Activated CD4-positive, alpha-beta T cell treated with anti-CD3 and anti-CD28 coated beads, Interleukin-2, amount 50 U/mL, for 16 hours (primary cell): ENCODE data around the gene SLC6A17.

Experiments
- DNase-seq: peaks from one replicate; pipeline ENCODE4 v3.0.0-alpha.2; 2020

The SLC6A17 gene

DNA sequence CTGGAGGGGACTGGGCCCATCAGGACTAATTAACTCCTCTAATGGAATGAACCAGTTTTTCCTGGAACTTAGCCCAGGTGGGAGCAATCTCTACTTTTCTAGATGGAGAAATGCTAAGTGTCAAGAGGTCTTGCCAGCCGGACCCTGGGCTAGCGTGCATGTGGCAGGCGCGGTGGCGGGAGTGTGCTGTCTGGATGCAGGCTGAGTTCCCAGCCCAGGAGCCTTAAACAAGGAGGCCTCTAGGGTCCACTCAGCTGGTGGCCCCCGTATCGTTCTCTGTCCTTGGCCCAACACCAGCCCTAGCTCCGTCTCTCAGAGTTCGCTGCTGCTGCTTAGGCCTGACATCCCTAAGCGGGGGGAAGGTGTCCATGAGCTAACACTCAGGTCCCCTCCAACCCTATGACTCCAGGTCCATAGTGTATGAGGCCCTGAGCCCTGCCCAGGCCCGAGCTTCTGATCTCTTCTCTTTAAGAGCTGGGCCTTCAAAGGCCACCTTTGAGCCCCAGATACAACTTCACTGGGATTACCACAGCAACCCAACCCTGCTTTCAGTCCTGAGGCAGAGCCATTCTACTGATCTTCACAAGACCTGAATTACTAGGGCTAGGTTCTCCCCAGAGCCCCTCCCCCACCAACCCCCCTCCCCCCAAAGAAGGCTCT lies 56.1 kb downstream of the SLC6A17 start:
- no peak for DNase-seq

DNA sequence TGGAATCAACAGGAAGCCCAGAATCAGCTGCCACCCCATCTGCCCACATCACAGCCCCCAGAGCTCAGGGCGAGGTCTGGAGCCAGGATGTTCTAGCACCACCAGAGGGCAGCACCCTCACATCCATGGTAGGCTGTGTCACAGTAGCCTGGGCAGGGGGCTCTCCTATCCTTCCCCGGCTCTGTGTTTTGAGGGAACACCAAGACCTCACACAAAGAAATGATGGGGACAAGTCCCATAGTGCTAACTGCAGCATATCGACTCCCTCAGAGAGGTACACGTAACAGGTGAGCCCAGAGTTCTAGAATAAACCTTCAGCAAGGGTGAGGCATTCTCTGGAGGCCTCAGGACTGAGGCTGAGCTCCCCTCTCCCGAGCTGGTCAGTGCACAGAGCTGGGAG lies 57.5 kb downstream of the SLC6A17 start:
- DNase-seq, result peak; percentile 75

- DNase-seq, result no peak
These were observed 58.8 kb downstream of the SLC6A17 start for GRCh38 chr1:110208916-110209645.

- DNase-seq, result peak; percentile 94
These were observed 59.7 kb downstream of the SLC6A17 start, which contains the start of gene KCNC4 for GRCh38 chr1:110209715-110210603. KCNC4 (plus strand) TSS chr1:110210314; CDS start chr1:110211500, 1,186 bp downstream.

DNA sequence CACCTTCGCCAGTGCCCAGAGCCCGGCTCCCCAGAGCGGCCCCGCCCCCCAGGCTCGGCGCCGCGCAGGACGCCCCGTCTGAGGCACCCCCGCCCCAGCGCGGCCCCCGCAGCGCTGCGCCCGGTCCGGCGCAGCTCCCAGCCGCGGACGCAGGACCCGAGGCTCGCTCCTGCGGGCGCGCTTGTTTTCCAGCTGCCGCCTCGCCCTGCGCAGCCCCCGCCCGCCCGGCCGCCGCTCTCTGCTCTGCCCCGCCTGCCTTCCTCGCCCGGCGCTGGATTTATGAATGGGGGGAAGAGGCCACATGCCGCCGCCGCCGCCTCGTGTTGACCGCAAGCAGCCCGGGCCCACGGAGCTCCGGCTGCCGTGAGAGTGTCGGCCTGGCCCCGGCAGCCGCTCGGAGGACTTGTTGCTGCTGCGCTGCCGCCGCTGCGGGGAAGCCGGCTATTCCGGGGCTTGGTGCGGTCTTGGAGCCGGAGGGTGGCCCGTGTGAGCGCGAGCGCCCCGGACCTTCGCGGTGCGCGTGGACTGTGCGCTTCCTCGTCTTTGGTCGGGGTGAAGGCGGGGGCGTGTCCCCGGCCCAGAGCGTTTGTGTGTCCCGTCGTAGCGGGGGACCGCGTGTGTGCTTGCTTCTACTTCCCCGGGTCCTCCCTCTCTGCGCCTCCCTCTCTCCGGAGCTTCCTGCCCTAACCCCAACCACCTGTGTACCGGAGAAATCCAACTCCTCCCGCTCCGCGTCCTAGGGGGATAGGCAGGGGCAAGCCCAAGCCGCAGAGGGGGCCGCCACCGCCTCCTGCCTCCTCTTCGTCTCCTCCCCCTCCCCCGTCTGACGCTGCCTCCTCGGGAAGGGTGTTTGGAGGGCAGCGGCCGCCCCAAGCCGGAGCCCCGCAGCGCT lies 60.6 kb downstream of the SLC6A17 start:
- DNase-seq, result peak; percentile 61

DNA sequence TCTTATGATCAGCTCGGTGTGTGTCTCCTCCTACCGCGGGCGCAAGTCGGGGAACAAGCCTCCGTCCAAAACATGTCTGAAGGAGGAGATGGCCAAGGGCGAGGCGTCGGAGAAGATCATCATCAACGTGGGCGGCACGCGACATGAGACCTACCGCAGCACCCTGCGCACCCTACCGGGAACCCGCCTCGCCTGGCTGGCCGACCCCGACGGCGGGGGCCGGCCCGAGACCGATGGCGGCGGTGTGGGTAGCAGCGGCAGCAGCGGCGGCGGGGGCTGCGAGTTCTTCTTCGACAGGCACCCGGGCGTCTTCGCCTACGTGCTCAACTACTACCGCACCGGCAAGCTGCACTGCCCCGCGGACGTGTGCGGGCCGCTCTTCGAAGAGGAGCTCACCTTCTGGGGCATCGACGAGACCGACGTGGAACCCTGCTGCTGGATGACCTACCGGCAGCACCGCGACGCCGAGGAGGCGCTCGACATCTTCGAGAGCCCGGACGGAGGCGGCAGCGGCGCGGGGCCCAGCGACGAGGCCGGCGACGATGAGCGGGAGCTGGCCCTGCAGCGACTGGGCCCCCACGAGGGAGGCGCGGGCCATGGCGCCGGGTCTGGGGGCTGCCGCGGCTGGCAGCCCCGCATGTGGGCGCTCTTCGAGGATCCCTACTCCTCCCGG lies 61.3 kb downstream of the SLC6A17 start:
- no peak for DNase-seq

GRCh38 chr1:110212169-110213142 lies 62.2 kb downstream of the SLC6A17 start:
- DNase-seq, result no peak

DNA sequence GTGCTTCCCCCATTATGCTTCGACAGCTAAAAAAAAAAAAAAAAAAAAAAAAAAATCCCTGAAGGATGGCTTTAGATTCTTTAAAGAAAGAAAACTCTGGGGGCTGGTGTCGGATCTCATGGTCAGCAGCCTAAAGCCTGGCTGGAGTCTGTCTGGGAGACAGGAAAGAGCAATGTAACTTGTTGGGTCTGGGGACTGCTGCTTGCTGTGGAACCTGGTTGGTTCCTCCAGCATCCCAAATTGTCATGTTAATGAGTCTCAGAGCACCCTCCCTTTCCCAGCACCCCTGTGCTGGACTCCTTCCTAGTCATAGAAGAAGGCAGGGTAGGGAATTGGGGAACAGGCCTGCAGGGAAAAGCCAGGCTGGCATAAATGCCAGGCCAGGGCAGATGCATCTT lies 62.8 kb downstream of the SLC6A17 start:
- DNase-seq, result no peak

GRCh38 chr1:110214454-110215404 lies 64.4 kb downstream of the SLC6A17 start:
- DNase-seq, result peak; percentile 53

- DNase-seq, result no peak
These were observed 65.6 kb downstream of the SLC6A17 start for GRCh38 chr1:110215621-110216515.

GRCh38 chr1:110216844-110217444 lies 66.7 kb downstream of the SLC6A17 start:
- peak; percentile 75 for DNase-seq

- no peak for DNase-seq
These were observed 67.8 kb downstream of the SLC6A17 start for GRCh38 chr1:110218137-110218536.

GRCh38 chr1:110218739-110219138 lies 68.4 kb downstream of the SLC6A17 start:
- DNase-seq, result no peak

DNA sequence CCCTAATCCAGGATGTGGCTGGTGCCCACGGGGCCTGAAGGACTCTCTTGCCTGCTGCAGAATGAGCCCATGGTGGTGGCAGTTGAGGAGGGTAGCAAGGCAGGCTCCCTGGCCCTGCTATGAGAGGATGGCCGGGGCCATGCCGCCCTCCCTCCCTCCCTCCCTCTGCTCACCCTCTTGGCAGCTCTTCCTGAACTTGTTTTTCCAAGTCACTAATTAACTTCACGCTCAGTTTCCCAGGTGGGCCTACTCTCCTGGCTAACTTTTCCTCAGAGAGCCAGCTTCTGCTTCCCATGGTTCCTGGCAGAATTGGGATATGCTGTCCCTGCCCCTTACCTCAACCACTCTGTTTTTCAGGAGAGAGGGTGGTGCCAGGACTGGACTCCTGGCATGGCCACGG lies 70.0 kb downstream of the SLC6A17 start:
- DNase-seq, result no peak

GRCh38 chr1:110221119-110221518 lies 70.8 kb downstream of the SLC6A17 start:
- DNase-seq, result no peak

DNA sequence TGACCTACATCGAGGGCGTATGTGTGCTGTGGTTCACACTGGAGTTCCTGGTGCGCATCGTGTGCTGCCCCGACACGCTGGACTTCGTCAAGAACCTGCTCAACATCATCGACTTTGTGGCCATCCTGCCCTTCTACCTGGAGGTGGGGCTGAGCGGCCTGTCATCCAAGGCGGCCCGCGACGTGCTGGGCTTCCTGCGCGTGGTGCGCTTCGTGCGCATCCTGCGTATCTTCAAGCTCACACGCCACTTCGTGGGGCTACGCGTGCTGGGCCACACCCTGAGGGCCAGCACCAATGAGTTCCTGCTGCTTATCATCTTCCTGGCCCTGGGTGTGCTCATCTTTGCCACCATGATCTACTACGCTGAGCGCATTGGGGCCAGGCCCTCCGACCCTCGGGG lies 72.8 kb downstream of the SLC6A17 start:
- DNase-seq, result no peak

DNA sequence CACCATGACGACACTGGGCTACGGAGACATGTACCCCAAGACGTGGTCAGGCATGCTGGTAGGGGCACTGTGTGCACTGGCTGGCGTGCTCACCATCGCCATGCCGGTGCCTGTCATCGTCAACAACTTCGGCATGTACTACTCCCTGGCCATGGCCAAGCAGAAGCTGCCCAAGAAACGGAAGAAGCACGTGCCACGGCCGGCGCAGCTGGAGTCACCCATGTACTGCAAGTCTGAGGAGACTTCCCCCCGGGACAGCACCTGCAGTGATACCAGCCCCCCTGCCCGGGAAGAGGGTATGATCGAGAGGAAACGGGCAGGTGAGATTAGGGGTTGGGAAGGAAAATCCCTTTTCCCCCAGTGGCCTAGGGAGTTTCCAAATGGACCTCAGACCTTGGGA lies 73.3 kb downstream of the SLC6A17 start:
- DNase-seq, result no peak
